Right lobe of liver (tissue), 4 donors: ENCODE measurements around the gene MAP2K4.

Experiments used
- POLR2A ChIP-seq: fragments of 450-650 bp; IDR thresholded peaks from one replicate; pipeline ENCODE4 v1.6.1; 2017; ENCODE audit warnings: antibody characterized with exemption, mild to moderate bottlenecking
- TF ChIP-seq, protein P1 (sequence below), 4 donors: fragments of 200-600 bp in 3 of 4; fragments of 450-650 bp in 1 of 4; IDR thresholded peaks; one replicate each; pipeline versions ENCODE4 v1.5.1 to v1.8.0; 2016 to 2022; ENCODE audit warnings: antibody characterized with exemption in 4 of 4, mild to moderate bottlenecking in 2 of 4
- donor health status: DM: no; HTN: no; CAD: no.
- donor health status: DM: no; HTN: no; CAD: no.
- donor health status: DM: no; HTN: yes; CAD: no.

DNA sequence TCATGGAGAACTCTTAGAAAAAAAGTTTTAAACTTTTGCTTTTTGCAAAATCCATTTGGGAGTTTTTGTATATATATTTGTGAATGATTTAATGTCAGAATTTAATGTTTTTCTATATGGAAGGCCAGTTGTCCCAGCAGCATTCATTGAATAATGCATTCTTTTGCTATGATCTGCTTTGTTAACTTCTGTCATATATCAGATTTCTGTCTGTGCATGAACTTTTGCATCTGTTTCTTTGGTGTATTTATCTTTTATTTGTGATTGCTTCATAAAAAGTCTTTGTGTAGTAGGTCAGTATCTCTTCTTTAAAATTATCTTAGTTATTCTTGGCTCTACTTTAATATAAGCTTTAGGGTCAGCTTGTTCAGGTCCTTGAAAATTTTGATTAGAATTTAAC lies 84.2 kb downstream of the MAP2K4 start:
- TF ChIP-seq, protein P1, sequence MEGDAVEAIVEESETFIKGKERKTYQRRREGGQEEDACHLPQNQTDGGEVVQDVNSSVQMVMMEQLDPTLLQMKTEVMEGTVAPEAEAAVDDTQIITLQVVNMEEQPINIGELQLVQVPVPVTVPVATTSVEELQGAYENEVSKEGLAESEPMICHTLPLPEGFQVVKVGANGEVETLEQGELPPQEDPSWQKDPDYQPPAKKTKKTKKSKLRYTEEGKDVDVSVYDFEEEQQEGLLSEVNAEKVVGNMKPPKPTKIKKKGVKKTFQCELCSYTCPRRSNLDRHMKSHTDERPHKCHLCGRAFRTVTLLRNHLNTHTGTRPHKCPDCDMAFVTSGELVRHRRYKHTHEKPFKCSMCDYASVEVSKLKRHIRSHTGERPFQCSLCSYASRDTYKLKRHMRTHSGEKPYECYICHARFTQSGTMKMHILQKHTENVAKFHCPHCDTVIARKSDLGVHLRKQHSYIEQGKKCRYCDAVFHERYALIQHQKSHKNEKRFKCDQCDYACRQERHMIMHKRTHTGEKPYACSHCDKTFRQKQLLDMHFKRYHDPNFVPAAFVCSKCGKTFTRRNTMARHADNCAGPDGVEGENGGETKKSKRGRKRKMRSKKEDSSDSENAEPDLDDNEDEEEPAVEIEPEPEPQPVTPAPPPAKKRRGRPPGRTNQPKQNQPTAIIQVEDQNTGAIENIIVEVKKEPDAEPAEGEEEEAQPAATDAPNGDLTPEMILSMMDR (IDR thresholded peaks at IDR 0.05): no peak
- no peak for TF ChIP-seq POLR2A
